Erythroblast (primary cell): ENCODE data around the gene SMOC1.
"Not testable (repeated sequence)": the region's sequence is repeated elsewhere in the genome, so short reads cannot be mapped to it uniquely, and the experiment has no call there.

Source experiments
- DNase-seq, 2 experiments: peaks; one replicate each; lab custom pipeline; 2025; lab: John Stamatoyannopoulos, UW
- GATA1 ChIP-seq: IDR thresholded peaks from 2 replicates; pipeline ENCODE4 v1.6.1; 2011; ENCODE audit warnings: low read depth, mild to moderate bottlenecking, control low read depth, low read length, moderate library complexity
- POLR2A ChIP-seq: IDR thresholded peaks from 2 replicates; pipeline ENCODE4 v1.6.1; 2011; ENCODE audit warnings: mild to moderate bottlenecking, low read length

SMOC1 gene

GRCh38 chr14:69896080-69896479, 16.9 kb downstream of the SMOC1 start:
- DNase-seq, result no peak
- TF ChIP-seq POLR2A (no peak), GATA1 (no peak)

GRCh38 chr14:69896972-69897371, 17.8 kb downstream of the SMOC1 start:
- DNase-seq, result no peak

DNA sequence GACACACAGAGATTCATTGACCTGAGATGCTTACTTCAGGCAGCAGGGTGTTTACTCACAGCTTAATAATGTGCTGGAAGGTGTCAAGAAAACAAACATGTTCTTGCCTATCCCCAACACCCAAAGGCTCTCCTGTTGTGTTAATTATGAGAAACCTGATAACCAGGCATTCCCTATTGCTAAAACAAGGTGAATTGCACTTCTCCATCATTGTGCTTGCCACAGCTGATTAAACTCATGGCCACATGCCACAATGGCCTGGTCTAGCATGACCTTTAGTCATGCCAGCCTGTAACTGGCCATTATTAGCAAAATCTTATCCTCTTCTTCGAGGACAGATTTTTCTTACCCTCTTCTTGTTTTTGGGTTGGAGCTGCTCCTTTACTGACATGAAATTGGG, 21.4 kb downstream of the SMOC1 start:
- no peak for TF ChIP-seq GATA1
- no peak for TF ChIP-seq POLR2A
- no peak for DNase-seq

More at GRCh38 chr14:69896972-69897371, 17.8 kb downstream of the SMOC1 start:
- TF ChIP-seq GATA1 (no peak), POLR2A (no peak)

DNA sequence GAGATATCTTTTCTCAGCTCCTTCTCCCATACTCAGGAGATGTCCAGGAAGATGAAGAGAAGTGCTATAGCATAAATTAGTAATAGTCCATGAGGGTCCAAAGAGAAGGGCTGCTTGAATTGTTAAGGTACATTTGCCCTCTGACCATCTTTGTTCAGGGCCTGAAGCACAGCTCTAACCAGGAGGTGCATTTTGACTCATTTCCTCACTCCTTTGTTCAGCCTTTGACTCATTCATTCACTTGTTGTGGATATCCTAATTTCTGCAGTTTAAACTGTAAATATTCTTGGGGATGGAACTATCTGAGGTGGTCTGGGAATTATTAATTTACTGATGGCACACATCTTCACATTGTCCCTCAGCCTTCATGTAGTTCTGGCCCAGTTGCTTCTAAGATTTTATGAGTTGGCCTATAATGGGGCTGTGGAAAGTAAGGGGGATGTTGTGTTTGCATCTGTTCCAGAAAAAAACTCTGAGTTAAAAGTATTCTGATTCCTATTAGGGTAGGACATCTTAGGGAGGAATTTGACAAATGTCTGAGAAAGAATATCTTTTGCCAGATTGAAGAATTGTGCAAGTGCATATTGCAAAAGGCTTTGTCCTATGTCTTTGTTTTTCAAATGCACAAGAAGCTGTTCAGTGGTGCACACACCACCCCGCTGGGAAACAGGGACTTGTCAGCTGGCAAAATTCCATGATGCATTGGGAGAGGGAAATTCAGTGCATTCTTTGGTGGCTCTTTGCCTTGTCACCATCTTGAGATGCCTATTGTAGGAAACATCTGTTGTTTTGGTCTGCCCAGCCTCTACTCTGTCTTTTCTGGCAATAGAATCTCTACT, 22.1 kb downstream of the SMOC1 start:
- no peak for DNase-seq
- TF ChIP-seq POLR2A (no peak), GATA1 (no peak)

DNA sequence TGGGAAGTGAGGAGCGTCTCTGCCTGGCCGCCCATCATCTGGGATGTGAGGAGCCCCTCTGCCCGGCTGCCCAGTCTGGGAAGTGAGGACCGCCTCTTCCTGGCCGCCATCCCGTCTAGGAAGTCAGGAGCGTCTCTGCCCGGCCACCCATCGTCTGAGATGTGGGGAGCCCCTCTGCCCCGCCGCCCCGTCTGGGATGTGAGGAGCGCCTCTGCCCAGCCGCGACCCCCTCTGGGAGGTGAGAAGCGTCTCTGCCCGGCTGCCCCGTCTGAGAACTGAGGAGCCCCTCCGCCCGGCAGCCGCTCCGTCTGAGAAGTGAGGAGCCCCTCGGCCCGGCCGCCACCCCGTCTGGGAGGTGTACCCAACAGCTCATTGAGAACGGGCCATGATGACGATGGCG, 23.8 kb downstream of the SMOC1 start:
- DNase-seq, result not testable (repeated sequence)

GRCh38 chr14:69904246-69904645, 25.0 kb downstream of the SMOC1 start:
- no peak for TF ChIP-seq POLR2A
- no peak for TF ChIP-seq GATA1
- no peak for DNase-seq

- no peak for DNase-seq
- no peak for TF ChIP-seq POLR2A
- TF ChIP-seq GATA1, result no peak
Measured at GRCh38 chr14:69906201-69906600, 27.0 kb downstream of the SMOC1 start.

GRCh38 chr14:69909826-69910550, 30.8 kb downstream of the SMOC1 start:
- DNase-seq, result no peak
- TF ChIP-seq GATA1 (no peak), POLR2A (no peak)

DNA sequence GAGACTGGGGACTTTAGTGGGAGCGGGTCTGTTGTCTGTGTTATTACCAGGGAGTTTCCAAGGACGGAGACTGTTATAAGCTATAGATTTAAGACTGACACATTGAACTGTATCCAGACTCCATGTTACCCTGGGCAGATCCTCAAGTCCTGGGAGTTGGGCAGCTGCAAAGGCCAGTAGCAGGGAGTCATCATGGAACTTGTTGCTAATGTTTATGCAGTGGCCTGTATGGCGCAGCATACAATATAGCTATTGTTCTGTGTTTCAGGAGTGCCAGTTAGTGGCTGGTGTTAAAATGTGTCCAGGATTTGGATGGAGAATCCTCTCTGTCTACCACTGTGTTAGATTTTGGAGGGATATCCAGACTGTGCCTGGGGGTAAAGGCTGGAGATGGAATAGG, 31.7 kb downstream of the SMOC1 start:
- no peak for DNase-seq
- TF ChIP-seq POLR2A (no peak), GATA1 (no peak)

DNA sequence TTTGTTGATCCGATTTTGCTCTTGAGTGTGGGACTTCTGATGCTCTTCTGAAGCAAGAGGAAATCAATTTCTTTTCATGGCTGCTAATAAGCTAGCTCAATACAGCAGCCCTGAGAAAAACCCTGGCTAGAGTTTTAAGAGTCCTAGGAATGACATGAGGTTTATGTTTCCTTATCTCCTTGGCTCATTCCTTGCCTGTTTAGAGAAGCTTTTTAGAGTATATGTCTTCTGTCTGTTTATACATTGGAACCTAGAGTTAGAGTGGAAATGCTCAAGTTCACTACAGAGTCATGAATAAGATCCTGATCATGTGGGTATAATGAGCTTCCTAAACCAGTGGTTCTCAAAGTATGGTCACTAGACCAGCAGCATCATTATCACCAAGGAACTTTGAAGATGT, 34.5 kb downstream of the SMOC1 start:
- no peak for DNase-seq
- TF ChIP-seq GATA1, result no peak
- TF ChIP-seq POLR2A, result no peak

- TF ChIP-seq GATA1 (no peak), POLR2A (no peak)
- no peak for DNase-seq
Measured at GRCh38 chr14:69916396-69916795, 37.2 kb downstream of the SMOC1 start.

DNA sequence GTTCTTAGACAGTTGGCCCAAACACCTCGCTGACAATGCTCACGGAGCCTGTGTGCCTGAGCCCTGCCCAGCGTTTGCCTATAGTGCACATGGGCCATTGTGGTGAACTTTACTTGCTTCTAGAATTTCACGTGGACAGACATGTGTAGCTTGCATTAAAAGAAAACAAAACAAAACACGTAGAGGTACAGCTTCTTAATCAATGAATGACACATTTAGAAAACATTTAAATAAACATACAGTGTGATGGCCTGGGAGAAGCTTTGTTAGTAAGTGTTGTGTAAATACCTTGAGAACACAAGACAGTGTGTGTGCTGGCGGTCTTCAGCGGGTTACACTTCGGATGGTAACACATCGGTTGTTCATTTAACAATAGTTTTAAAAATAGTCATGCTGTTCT, 38.1 kb downstream of the SMOC1 start:
- no peak for DNase-seq
- no peak for TF ChIP-seq GATA1
- TF ChIP-seq POLR2A, result no peak

GRCh38 chr14:69919815-69920214, 40.6 kb downstream of the SMOC1 start:
- no peak for TF ChIP-seq GATA1
- no peak for TF ChIP-seq POLR2A
- no peak for DNase-seq

DNA sequence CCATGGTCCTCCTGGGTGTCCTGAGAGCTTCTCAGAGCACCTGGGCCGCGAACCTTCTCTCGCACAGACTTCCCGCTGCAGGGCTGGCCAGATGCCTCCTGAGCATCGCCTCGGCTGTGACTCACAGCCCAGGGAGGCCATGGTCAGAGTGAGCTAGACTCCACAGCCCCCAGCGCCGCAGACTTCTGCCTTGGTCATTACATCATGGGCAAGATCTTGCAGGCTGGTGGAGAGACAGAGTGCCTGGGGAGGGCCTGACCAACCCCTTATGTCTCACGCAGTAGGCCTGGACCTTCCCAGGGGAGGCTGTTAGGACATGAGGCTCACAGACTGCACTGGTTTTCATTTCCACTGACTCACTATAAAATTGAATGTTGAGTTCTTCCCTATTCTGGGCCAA, 41.8 kb downstream of the SMOC1 start:
- DNase-seq, result no peak
- TF ChIP-seq GATA1 (no peak), POLR2A (no peak)

DNA sequence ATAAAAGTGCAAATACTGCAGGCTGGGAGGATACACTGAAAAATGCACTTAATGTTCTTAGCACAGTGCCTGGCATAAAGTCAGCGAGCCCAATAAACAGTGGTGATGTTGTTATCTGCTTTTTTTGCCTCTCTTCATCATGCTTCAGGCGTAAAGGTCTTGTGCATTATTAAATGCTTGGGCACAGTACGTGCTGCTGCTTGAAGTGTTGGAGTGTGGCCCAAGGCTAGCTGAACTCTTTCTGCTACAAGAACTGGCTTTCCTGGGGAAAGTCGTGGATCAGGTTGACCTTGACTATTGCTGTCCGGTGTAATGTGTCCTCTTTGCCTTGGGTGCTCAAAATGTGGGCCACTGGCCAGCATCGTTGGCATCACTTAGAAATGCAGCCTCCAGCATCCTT, 43.0 kb downstream of the SMOC1 start:
- TF ChIP-seq GATA1 (no peak), POLR2A (no peak)
- no peak for DNase-seq
